ENCODE data around the gene AKAP13. TPM values are rescaled to one million over a fixed set of nuclear protein-coding genes. Genes with fewer than 3 reads are reported as not detected.

Gene AKAP13
- polyA plus RNA-seq, 3 donors = 47.9 to 99.7 (median 92.6) TPM

- peaks cover 20% of the 10 kb centered on the region for H4K20me1 ChIP-seq (ENCODE audit: insufficient read depth, low read length)
- no peak overlapping the region for H3K4me3 Mint-ChIP-seq
Observed at GRCh38 chr15:85455891-85456290, 75.5 kb downstream of the AKAP13 start.

GRCh38 chr15:85456798-85457197 is 76.4 kb downstream of the AKAP13 start:
- DNase-seq = no peak
- TF ChIP-seq CTCF (IDR thresholded peaks at IDR 0.05) = no peak
- Mint-ChIP-seq H3K27ac (no peak overlapping the region), H3K4me3 (no peak overlapping the region), H3K36me3 (no peaks in the 10 kb centered on the region), H3K27me3 (ENCODE audit: low read depth in 3 of 3) (no peaks in the 10 kb centered on the region), H3K9me3 (peaks cover 0 to 11% (median 2%) of the 10 kb centered on the region in 7 donors), H3K4me1 (peaks cover 17% of the 10 kb centered on the region)
- H3K4me2 ChIP-seq (replicated peaks; ENCODE audit: extremely low read depth, low read length, poor library complexity, severe bottlenecking) = no peak overlapping the region
- no CpG with 5 or more reads among the region's 3 CpGs for WGBS (ENCODE audit: insufficient coverage)
- H2AFZ ChIP-seq (ENCODE audit: insufficient read depth, low read depth, low read length, poor library complexity, severe bottlenecking) = no peak overlapping the region
- H3K27ac ChIP-seq (ENCODE audit: low read depth in 1 of 2, low read length in 2 of 2) = no peak overlapping the region
- no peak overlapping the region for H3K9ac ChIP-seq (ENCODE audit: insufficient read depth, low read length, poor library complexity, severe bottlenecking)
- no peaks in the 10 kb centered on the region for H3K27me3 ChIP-seq (ENCODE audit: control insufficient read depth in 2 of 2, insufficient read depth in 2 of 2, low read length in 2 of 2)
- H3K9me3 ChIP-seq (replicated peaks in 1 of 2; ENCODE audit: control insufficient read depth in 1 of 2, insufficient read depth in 1 of 2, low read length in 2 of 2) = peaks cover 0 to under 1% of the 10 kb centered on the region in 2 donors
- no peak overlapping the region for H3K4me3 ChIP-seq (replicated peaks in 1 of 3; ENCODE audit: low read depth in 2 of 3, low read length in 3 of 3)
- intact Hi-C loops (cut with micrococcal nuclease) = no loop called here
- H3K4me1 ChIP-seq (ENCODE audit: control insufficient read depth in 1 of 2, insufficient read depth in 2 of 2, low read length in 2 of 2) = peaks cover 0 to 8% of the 10 kb centered on the region in 2 donors
- H3K79me2 ChIP-seq (ENCODE audit: insufficient read depth, low read length) = peaks cover 23% of the 10 kb centered on the region
- no peaks in the 10 kb centered on the region for H3K36me3 ChIP-seq (replicated peaks in 1 of 2; ENCODE audit: control insufficient read depth in 1 of 2, insufficient read depth in 2 of 2, low read length in 2 of 2)
- H4K20me1 ChIP-seq (ENCODE audit: insufficient read depth, low read length) = peaks cover 24% of the 10 kb centered on the region

More at GRCh38 chr15:85455891-85456290, 75.5 kb downstream of the AKAP13 start:
- intact Hi-C loops (cut with micrococcal nuclease) = no loop called here
- H3K4me1 Mint-ChIP-seq = peaks cover 17% of the 10 kb centered on the region
- H3K27me3 Mint-ChIP-seq (ENCODE audit: low read depth in 3 of 3) = no peaks in the 10 kb centered on the region
- Histone ChIP-seq H3K27me3 (ENCODE audit: control insufficient read depth in 2 of 2, insufficient read depth in 2 of 2, low read length in 2 of 2) (no peaks in the 10 kb centered on the region), H3K79me2 (ENCODE audit: insufficient read depth, low read length) (peaks cover 26% of the 10 kb centered on the region), H3K4me3 (replicated peaks in 1 of 3; ENCODE audit: low read depth in 2 of 3, low read length in 3 of 3) (no peak overlapping the region), H3K4me2 (replicated peaks; ENCODE audit: extremely low read depth, low read length, poor library complexity, severe bottlenecking) (no peak overlapping the region), H3K9me3 (replicated peaks in 1 of 2; ENCODE audit: control insufficient read depth in 1 of 2, insufficient read depth in 1 of 2, low read length in 2 of 2) (peaks cover 0 to 10% of the 10 kb centered on the region in 2 donors), H3K4me1 (ENCODE audit: control insufficient read depth in 1 of 2, insufficient read depth in 2 of 2, low read length in 2 of 2) (peaks cover 0 to 8% of the 10 kb centered on the region in 2 donors), H2AFZ (ENCODE audit: insufficient read depth, low read depth, low read length, poor library complexity, severe bottlenecking) (no peak overlapping the region), H3K27ac (ENCODE audit: low read depth in 1 of 2, low read length in 2 of 2) (no peak overlapping the region), H3K9ac (ENCODE audit: insufficient read depth, low read length, poor library complexity, severe bottlenecking) (no peak overlapping the region), H3K36me3 (replicated peaks in 1 of 2; ENCODE audit: control insufficient read depth in 1 of 2, insufficient read depth in 2 of 2, low read length in 2 of 2) (no peaks in the 10 kb centered on the region)
- no peak for TF ChIP-seq CTCF (IDR thresholded peaks at IDR 0.05)
- H3K36me3 Mint-ChIP-seq = peaks cover 0 to 4% of the 10 kb centered on the region in 2 donors
- peaks cover 5 to 14% (median 10%) of the 10 kb centered on the region in 7 donors for H3K9me3 Mint-ChIP-seq
- DNase-seq = no peak
- no peak overlapping the region for H3K27ac Mint-ChIP-seq
